A549 (cell line): Measurements from ENCODE around the gene USP3.

ENCODE experiments used
- CHD2 ChIP-seq: fragments of 150-350 bp; IDR thresholded peaks from 2 replicates; pipeline ENCODE4 v1.6.1; 2014; ENCODE audit warnings: low read length; ENCODE audit not compliant: partially characterized antibody
- EP300 ChIP-seq, 2 experiments: fragments of >200 bp; sonication (Bioruptor Twin); formaldehyde crosslinking; IDR thresholded peaks; 2 replicates in 1 of 2; 3 replicates in 1 of 2; pipeline ENCODE4 v1.6.1; 2016 to 2017
- POLR2A ChIP-seq: IDR thresholded peaks from 2 replicates; pipeline ENCODE4 v1.6.1; 2012; ENCODE audit warnings: mild to moderate bottlenecking, low read length
- SMC3 ChIP-seq: fragments of >200 bp; sonication (Bioruptor Twin); formaldehyde crosslinking; IDR thresholded peaks from 3 replicates; pipeline ENCODE4 v1.6.1; 2018; ENCODE audit warnings: inconsistent platforms
- TF ChIP-seq, protein P1 (sequence below): fragments of >200 bp; sonication (Bioruptor Twin); formaldehyde crosslinking; IDR thresholded peaks from 3 replicates; pipeline ENCODE4 v1.6.1; 2016

DNA sequence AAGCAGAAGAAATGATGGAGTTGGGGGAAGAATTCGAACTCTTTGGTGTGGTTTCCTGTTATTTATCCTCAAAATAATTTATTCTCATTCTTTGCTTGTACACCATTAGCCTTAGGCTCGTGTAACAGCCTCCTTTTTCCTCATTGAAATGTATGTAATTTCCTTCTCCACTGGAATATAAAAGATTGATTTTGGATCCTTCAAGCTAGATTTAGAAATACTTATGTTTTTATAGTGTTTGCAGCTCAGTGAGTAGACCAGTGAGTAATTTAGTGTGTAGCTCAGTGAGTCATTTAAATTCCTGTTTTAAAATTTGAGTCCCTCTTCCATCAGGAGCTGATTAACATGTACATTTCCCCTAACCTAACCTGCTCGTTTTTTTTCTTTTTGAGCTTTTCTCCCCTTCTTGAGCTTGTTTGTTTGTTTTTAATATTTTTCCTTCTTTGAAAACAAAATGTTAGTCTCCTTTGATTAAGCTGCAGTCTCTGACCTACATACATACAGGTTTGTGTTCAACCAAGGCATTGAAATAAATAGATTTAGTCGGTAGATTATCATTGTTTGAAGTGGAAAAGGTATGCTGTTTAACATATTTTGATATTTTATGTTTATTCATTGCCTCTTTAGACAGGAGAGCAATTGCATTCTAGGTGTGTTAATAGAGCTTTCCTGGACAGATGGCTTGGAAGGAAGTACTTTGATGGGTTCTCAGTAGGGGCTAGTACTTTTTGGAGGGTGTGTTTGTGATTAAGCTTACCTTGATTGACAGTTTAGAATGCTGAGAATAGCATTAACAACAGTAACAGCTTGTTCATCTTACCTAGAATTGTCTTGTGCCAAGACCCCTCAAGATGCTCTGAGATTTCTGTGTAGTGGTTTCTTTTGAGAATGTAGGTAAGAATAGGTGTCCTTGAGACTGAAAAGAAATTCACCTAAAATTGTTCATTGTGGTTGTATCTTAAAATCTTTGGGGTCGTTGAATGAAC, 5.9 kb downstream of the USP3 start:
- no peak for TF ChIP-seq POLR2A
- no peak; the same call in 2 of the 3 replicates for TF ChIP-seq SMC3
- TF ChIP-seq CHD2, result no peak
- TF ChIP-seq, protein P1, sequence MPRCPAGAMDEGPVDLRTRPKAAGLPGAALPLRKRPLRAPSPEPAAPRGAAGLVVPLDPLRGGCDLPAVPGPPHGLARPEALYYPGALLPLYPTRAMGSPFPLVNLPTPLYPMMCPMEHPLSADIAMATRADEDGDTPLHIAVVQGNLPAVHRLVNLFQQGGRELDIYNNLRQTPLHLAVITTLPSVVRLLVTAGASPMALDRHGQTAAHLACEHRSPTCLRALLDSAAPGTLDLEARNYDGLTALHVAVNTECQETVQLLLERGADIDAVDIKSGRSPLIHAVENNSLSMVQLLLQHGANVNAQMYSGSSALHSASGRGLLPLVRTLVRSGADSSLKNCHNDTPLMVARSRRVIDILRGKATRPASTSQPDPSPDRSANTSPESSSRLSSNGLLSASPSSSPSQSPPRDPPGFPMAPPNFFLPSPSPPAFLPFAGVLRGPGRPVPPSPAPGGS, result no peak
- no peak for TF ChIP-seq EP300 (IDR thresholded peaks at IDR 0.05)
